K562 (cell line): ENCODE data around the gene MTG2. TPM values are rescaled to one million over a fixed set of nuclear protein-coding genes. Genes with fewer than 3 reads are reported as not detected.

Experiments used
- ARNT ChIP-seq, 2 experiments: fragments of 450-650 bp; IDR thresholded peaks; 2 replicates each; pipeline ENCODE4 v1.6.1; 2016; ENCODE audit warnings: mild to moderate bottlenecking in 1 of 2
- HNRNPLL ChIP-seq: fragments of 200-400 bp; formaldehyde crosslinking; IDR thresholded peaks from 2 replicates; pipeline ENCODE4 v1.6.1; 2017; ENCODE audit warnings: low read length, low read depth, mild to moderate bottlenecking; ENCODE audit not compliant: poor library complexity, severe bottlenecking
- KLF13 ChIP-seq: fragments of 450-650 bp; IDR thresholded peaks from 2 replicates; pipeline ENCODE4 v1.6.1; 2016; ENCODE audit warnings: missing genetic modification characterization, low read depth, mild to moderate bottlenecking, missing compliant biosample characterization, moderate library complexity, borderline replicate concordance
- NR2C1 ChIP-seq, 2 experiments: fragments of 450-650 bp; IDR thresholded peaks; 2 replicates each; pipeline ENCODE4 v1.6.1; 2017; ENCODE audit warnings: mild to moderate bottlenecking in 2 of 2, antibody characterized with exemption in 1 of 2, inconsistent platforms in 1 of 2, missing compliant biosample characterization in 1 of 2, missing genetic modification characterization in 1 of 2
- NR2C2 ChIP-seq, 2 experiments: fragments of 200-800 bp in 1 of 2; sonication (Bioruptor generic) in 1 of 2; sonication (generic) in 1 of 2; formaldehyde crosslinking in 1 of 2; IDR thresholded peaks; 2 replicates each; pipeline versions ENCODE4 v1.6.1 to v1.8.0; 2016 to 2022; ENCODE audit warnings: mild to moderate bottlenecking in 1 of 2, missing compliant biosample characterization in 1 of 2, missing genetic modification characterization in 1 of 2, missing genetic modification reagents in 1 of 2
- TAF9B ChIP-seq: fragments of 450-650 bp; IDR thresholded peaks from 2 replicates; pipeline ENCODE4 v1.6.1; 2018; ENCODE audit warnings: mild to moderate bottlenecking; ENCODE audit not compliant: partially characterized antibody
- ZNF124 ChIP-seq: sonication (generic); formaldehyde crosslinking; IDR thresholded peaks from 2 replicates; pipeline ENCODE4 v1.8.1; 2022; ENCODE audit warnings: missing genetic modification reagents
- polyA plus RNA-seq, 8 experiments: library from polyadenylated mRNA; depleted of rRNA in 4 of 8; stranded (reverse) in 5 of 8; unstranded in 3 of 8; fragments of >200 nt; fragmentation: Nextera tagmentation in 2 of 8; fragmentation: Illumina TruSeq in 1 of 8; extraction: Ambion mirVana in 2 of 8; extraction: Trizol in 1 of 8; gene quantifications; 2 replicates each; pipeline versions ENCODE4 v1.2.1 to v1.2.3, GENCODE V29; 2011 to 2014; ENCODE audit warnings: inconsistent platforms in 1 of 8, missing spikeins in 1 of 8
- total RNA-seq, 7 experiments: library from RNA; depleted of rRNA in 6 of 7; stranded (reverse); fragments of >200 nt in 6 of 7; fragmentation: Illumina TruSeq in 2 of 7; extraction: Trizol in 2 of 7; gene quantifications; 2 replicates each; pipeline versions ENCODE4 v1.2.1 to v1.2.3, GENCODE V29; 2011 to 2021; ENCODE audit warnings: low replicate concordance in 1 of 7
- TF ChIP-seq, protein P1 (sequence below): fragments of 450-650 bp; formaldehyde crosslinking; IDR thresholded peaks from 2 replicates; pipeline ENCODE4 v1.4.0; 2020; ENCODE audit warnings: mild to moderate bottlenecking, moderate library complexity
- TF ChIP-seq, protein P2 (sequence below): fragments of 250-450 bp; sonication (Bioruptor Pico); IDR thresholded peaks from 2 replicates; pipeline ENCODE4 v1.4.0; 2020

The MTG2 gene
- total and polyA plus RNA-seq, 9 of the 15 experiments (the other 6 are each of a cell fraction or from before 2014, with no cell fraction given) = 8.7 to 67.5 (median 44.5) TPM

DNA sequence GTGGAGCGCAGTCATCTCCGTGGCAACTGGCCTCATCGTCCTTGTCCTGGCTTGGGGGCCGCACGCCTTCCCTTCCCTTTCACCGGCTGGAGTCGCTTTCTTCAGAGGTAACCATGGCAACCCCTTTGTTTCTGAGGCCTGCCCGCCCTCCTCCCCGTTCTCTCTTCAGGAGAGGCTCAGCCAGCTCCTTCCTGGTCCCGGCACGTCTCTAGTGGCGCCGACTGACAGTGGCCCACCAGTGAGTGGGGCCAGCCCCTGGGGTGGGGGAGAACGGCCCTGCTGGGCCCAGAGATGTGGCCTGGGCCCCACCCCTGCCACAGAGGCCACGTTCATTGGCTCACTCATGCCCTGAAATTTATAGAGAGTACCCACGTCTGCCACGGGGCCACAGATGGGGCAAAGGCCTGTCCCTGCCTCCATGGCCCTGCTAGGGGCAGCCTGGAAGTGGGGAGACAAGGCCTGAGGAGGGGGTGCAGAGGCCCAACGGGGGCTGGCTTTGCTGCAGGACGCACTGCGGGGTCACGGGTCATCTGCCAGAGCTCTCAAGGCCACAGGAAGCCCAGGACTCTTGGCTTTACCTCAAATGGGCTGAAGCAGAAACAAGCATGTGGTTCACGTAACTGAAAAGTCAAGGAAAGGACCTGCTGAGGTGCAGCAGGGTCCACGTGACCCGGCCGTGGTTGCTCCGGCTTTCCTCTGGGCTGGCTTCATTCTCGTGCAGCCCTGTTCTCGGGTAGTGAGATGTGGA lies 54.1 kb downstream of the MTG2 start (continued):
- TF ChIP-seq, protein P1, sequence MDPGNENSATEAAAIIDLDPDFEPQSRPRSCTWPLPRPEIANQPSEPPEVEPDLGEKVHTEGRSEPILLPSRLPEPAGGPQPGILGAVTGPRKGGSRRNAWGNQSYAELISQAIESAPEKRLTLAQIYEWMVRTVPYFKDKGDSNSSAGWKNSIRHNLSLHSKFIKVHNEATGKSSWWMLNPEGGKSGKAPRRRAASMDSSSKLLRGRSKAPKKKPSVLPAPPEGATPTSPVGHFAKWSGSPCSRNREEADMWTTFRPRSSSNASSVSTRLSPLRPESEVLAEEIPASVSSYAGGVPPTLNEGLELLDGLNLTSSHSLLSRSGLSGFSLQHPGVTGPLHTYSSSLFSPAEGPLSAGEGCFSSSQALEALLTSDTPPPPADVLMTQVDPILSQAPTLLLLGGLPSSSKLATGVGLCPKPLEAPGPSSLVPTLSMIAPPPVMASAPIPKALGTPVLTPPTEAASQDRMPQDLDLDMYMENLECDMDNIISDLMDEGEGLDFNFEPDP (CRISPR knock-in tag) = no peak
- no peak for TF ChIP-seq ZNF124 (CRISPR knock-in tag)
- TF ChIP-seq HNRNPLL = no peak
- no peak for TF ChIP-seq NR2C1 (IDR thresholded peaks at IDR 0.05)
- TF ChIP-seq NR2C1 (tag; IDR thresholded peaks at IDR 0.05) = no peak
- no peak for TF ChIP-seq KLF13
- TF ChIP-seq ARNT (IDR thresholded peaks at IDR 0.05) = no peak
- TF ChIP-seq NR2C2 (CRISPR knock-in tag; IDR thresholded peaks at IDR 0.05) = 0 out of 2 replicates have a peak, but pooled peaks have one; percentile 58
- no peak for TF ChIP-seq NR2C2 (tag; IDR thresholded peaks at IDR 0.05)
- TF ChIP-seq, protein P2, sequence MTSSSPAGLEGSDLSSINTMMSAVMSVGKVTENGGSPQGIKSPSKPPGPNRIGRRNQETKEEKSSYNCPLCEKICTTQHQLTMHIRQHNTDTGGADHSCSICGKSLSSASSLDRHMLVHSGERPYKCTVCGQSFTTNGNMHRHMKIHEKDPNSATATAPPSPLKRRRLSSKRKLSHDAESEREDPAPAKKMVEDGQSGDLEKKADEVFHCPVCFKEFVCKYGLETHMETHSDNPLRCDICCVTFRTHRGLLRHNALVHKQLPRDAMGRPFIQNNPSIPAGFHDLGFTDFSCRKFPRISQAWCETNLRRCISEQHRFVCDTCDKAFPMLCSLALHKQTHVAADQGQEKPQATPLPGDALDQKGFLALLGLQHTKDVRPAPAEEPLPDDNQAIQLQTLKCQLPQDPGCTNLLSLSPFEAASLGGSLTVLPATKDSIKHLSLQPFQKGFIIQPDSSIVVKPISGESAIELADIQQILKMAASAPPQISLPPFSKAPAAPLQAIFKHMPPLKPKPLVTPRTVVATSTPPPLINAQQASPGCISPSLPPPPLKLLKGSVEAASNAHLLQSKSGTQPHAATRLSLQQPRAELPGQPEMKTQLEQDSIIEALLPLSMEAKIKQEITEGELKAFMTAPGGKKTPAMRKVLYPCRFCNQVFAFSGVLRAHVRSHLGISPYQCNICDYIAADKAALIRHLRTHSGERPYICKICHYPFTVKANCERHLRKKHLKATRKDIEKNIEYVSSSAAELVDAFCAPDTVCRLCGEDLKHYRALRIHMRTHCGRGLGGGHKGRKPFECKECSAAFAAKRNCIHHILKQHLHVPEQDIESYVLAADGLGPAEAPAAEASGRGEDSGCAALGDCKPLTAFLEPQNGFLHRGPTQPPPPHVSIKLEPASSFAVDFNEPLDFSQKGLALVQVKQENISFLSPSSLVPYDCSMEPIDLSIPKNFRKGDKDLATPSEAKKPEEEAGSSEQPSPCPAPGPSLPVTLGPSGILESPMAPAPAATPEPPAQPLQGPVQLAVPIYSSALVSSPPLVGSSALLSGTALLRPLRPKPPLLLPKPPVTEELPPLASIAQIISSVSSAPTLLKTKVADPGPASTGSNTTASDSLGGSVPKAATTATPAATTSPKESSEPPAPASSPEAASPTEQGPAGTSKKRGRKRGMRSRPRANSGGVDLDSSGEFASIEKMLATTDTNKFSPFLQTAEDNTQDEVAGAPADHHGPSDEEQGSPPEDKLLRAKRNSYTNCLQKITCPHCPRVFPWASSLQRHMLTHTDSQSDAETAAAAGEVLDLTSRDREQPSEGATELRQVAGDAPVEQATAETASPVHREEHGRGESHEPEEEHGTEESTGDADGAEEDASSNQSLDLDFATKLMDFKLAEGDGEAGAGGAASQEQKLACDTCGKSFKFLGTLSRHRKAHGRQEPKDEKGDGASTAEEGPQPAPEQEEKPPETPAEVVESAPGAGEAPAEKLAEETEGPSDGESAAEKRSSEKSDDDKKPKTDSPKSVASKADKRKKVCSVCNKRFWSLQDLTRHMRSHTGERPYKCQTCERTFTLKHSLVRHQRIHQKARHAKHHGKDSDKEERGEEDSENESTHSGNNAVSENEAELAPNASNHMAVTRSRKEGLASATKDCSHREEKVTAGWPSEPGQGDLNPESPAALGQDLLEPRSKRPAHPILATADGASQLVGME (CRISPR knock-in tag) = no peak
- TF ChIP-seq TAF9B = no peak
